ENCODE data around the gene IRF2BPL.

IRF2BPL gene

GRCh38 chr14:77063571-77064171 lies 35.2 kb upstream of the IRF2BPL start:
- DNase-seq (ENCODE audit: low spot score) = no peak
- TF ChIP-seq, protein P1, sequence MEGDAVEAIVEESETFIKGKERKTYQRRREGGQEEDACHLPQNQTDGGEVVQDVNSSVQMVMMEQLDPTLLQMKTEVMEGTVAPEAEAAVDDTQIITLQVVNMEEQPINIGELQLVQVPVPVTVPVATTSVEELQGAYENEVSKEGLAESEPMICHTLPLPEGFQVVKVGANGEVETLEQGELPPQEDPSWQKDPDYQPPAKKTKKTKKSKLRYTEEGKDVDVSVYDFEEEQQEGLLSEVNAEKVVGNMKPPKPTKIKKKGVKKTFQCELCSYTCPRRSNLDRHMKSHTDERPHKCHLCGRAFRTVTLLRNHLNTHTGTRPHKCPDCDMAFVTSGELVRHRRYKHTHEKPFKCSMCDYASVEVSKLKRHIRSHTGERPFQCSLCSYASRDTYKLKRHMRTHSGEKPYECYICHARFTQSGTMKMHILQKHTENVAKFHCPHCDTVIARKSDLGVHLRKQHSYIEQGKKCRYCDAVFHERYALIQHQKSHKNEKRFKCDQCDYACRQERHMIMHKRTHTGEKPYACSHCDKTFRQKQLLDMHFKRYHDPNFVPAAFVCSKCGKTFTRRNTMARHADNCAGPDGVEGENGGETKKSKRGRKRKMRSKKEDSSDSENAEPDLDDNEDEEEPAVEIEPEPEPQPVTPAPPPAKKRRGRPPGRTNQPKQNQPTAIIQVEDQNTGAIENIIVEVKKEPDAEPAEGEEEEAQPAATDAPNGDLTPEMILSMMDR (IDR thresholded peaks at IDR 0.05; ENCODE audit: extremely low read depth, insufficient read depth, missing control alignments) = no peak
- in situ Hi-C loops (cut with MboI; ENCODE audit: low pct_unique_long_range_greater_than_20kb, low sequenced_read_pairs, unreplicated experiment) = loop anchor here (10.0 to 25.0 kb wide), 2 partner anchors 179 to 351 kb away; no protein-coding TSS in a partner anchor

DNA sequence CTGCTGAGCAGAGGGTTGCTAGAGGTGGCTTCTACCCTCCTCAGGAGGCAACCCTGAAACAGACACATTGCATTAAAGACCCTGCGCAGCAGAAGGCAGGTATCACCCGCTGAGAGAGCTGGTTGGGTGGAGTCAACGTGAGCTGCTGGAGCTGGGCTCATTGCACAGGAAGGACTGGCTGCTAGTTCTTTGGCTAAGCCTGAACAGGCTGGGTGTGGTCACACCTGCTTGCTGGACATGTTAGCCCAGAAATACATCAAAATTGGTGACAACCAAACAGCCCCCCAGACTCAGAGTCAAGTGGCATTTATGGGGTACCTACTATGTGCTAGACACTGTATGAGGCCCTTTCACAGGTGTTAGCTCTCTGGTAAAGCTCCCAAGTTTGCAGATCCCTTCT lies 33.8 kb upstream of the IRF2BPL start:
- no peak for DNase-seq (ENCODE audit: low spot score)
- in situ Hi-C loops (cut with MboI; ENCODE audit: low pct_unique_long_range_greater_than_20kb, low sequenced_read_pairs, unreplicated experiment) = loop anchor here (10.0 to 25.0 kb wide), 2 partner anchors 177 to 350 kb away; no protein-coding TSS in a partner anchor

DNA sequence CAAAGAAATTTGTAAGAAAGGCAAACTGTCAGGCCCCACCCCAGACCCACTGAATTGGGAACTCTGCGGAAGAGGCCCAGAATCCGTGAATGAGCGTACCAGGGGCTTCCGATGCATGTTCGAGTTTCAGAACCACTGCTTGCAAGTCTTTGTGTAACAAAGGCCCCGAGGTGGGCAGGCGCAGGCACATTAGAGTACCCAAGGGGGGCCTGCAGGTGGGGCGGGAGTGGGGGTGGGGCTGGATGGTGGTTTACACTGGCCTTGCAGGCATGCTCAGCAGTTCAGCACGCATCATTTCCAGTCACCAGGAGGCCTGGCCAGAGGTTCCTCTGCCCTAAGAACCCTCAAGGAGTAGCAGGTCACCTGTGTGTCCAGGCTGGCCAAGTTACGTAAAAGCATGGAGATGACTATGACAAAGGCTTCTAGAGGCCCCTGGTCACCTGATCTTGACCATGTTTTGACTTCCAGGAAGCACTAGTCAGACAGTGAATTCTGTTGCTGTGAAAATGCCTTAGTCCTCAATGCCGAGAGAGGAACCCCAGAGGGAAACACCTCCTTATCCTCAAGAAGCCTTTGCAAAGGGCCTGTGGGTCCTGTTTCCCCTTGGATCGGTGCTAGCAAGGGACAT lies 33.2 kb upstream of the IRF2BPL start:
- in situ Hi-C loops (cut with MboI; ENCODE audit: low pct_unique_long_range_greater_than_20kb, low sequenced_read_pairs, unreplicated experiment) = loop anchor here (10.0 to 25.0 kb wide), 2 partner anchors 177 to 349 kb away; no protein-coding TSS in a partner anchor
- no peak for DNase-seq (ENCODE audit: low spot score)
- TF ChIP-seq, protein P1 (IDR thresholded peaks at IDR 0.05; ENCODE audit: extremely low read depth, insufficient read depth, missing control alignments) = no peak

More for the DNA sequence above, 33.8 kb upstream of the IRF2BPL start:
- TF ChIP-seq, protein P1 (IDR thresholded peaks at IDR 0.05; ENCODE audit: extremely low read depth, insufficient read depth, missing control alignments) = no peak

- in situ Hi-C loops (cut with MboI; ENCODE audit: low pct_unique_long_range_greater_than_20kb, low sequenced_read_pairs, unreplicated experiment) = loop anchor here (10.0 to 25.0 kb wide), 2 partner anchors 145 to 347 kb away; no protein-coding TSS in a partner anchor
- no peak for DNase-seq (ENCODE audit: low spot score)
- TF ChIP-seq, protein P1 (IDR thresholded peaks at IDR 0.05; ENCODE audit: extremely low read depth, insufficient read depth, missing control alignments) = peak; percentile 25
Measured at GRCh38 chr14:77059276-77059915, 30.9 kb upstream of the IRF2BPL start.

GRCh38 chr14:77058785-77059184 lies 30.3 kb upstream of the IRF2BPL start:
- no peak for DNase-seq (ENCODE audit: low spot score)
- in situ Hi-C loops (cut with MboI; ENCODE audit: low pct_unique_long_range_greater_than_20kb, low sequenced_read_pairs, unreplicated experiment) = loop anchor here (10.0 to 25.0 kb wide), 2 partner anchors 144 to 346 kb away; no protein-coding TSS in a partner anchor
- TF ChIP-seq, protein P1 (IDR thresholded peaks at IDR 0.05; ENCODE audit: extremely low read depth, insufficient read depth, missing control alignments) = no peak

GRCh38 chr14:77058117-77058516 lies 29.6 kb upstream of the IRF2BPL start:
- DNase-seq (ENCODE audit: low spot score) = no peak
- in situ Hi-C loops (cut with MboI; ENCODE audit: low pct_unique_long_range_greater_than_20kb, low sequenced_read_pairs, unreplicated experiment) = loop anchor here (10.0 to 25.0 kb wide), 2 partner anchors 143 to 346 kb away; no protein-coding TSS in a partner anchor
- TF ChIP-seq, protein P1 (IDR thresholded peaks at IDR 0.05; ENCODE audit: extremely low read depth, insufficient read depth, missing control alignments) = no peak
